HEK293 (cell line): ENCODE data around the gene GUCY1A2.
"Not testable (repeated sequence)": the region's sequence is repeated elsewhere in the genome, so short reads cannot be mapped to it uniquely, and the experiment has no call there.

Experiments
- CTCF ChIA-PET: fragments of 350-600 bp; formaldehyde crosslinking; extraction: SDS; loops from one replicate; lab custom pipeline; 2021; ENCODE audit warnings: antibody characterized with exemption; lab: Yijun Ruan, JAX
- POLR2A ChIA-PET: fragments of 300-600 bp; formaldehyde crosslinking; extraction: SDS; loops from one replicate; lab custom pipeline; 2020; ENCODE audit warnings: antibody characterized with exemption, inconsistent platforms; lab: Yijun Ruan, JAX
- H3K27ac ChIP-seq: fragments of 200-500 bp; sonication (Bioruptor generic); 2 replicates; pipeline ENCODE4 v1.5.1; 2014; ENCODE audit warnings: low read depth, low read length, control low read depth, inconsistent platforms; ENCODE audit errors: extremely low read depth
- H3K36me3 ChIP-seq, 2 experiments: fragments of 200-500 bp in 1 of 2; sonication (Bioruptor generic) in 1 of 2; 1 replicate in 1 of 2; 2 replicates in 1 of 2; pipeline ENCODE4 v1.5.1; 2014 to 2017; ENCODE audit warnings: inconsistent platforms in 2 of 2, low read length in 2 of 2; ENCODE audit not compliant: control insufficient read depth in 2 of 2, insufficient read depth in 1 of 2
- H3K4me1 ChIP-seq: fragments of 200-500 bp; sonication (Bioruptor generic); 2 replicates; pipeline ENCODE4 v1.5.1; 2014; ENCODE audit warnings: mild to moderate bottlenecking, low read length, inconsistent platforms; ENCODE audit not compliant: control insufficient read depth, insufficient read depth
- H3K4me3 ChIP-seq: 2 replicates; pipeline ENCODE4 v1.5.1; 2011; ENCODE audit warnings: low read depth, mild to moderate bottlenecking, control low read depth, low read length, moderate library complexity
- H3K9me3 ChIP-seq: fragments of 200-500 bp; sonication (Bioruptor generic); 2 replicates; pipeline ENCODE4 v1.5.1; 2014; ENCODE audit warnings: low read depth, low read length, inconsistent platforms; ENCODE audit not compliant: control insufficient read depth, insufficient read depth
- BCL11B ChIP-seq: fragments of 450-650 bp; formaldehyde crosslinking; IDR thresholded peaks from 2 replicates; pipeline ENCODE4 v1.5.1; 2016; ENCODE audit warnings: low read depth, missing biosample characterization, missing genetic modification characterization
- FEZF1 ChIP-seq: fragments of 450-650 bp; formaldehyde crosslinking; IDR thresholded peaks from 2 replicates; pipeline ENCODE4 v1.5.1; 2016; ENCODE audit warnings: missing biosample characterization, missing genetic modification characterization
- GLI2 ChIP-seq: fragments of 450-650 bp; formaldehyde crosslinking; IDR thresholded peaks from 2 replicates; pipeline ENCODE4; 2017; ENCODE audit warnings: missing biosample characterization, missing genetic modification characterization, low read depth, borderline replicate concordance
- IKZF3 ChIP-seq: fragments of 450-650 bp; IDR thresholded peaks from 2 replicates; pipeline ENCODE4 v1.5.0; 2018; ENCODE audit warnings: missing biosample characterization, mild to moderate bottlenecking, missing genetic modification characterization, moderate library complexity
- INSM2 ChIP-seq: fragments of 450-650 bp; formaldehyde crosslinking; IDR thresholded peaks from 2 replicates; pipeline ENCODE4 v1.5.1; 2016; ENCODE audit warnings: missing biosample characterization, missing genetic modification characterization
- MYNN ChIP-seq: fragments of 450-650 bp; formaldehyde crosslinking; IDR thresholded peaks from 2 replicates; pipeline ENCODE4 v1.5.1; 2016; ENCODE audit warnings: missing biosample characterization, missing genetic modification characterization, borderline replicate concordance
- SALL2 ChIP-seq: fragments of 450-650 bp; formaldehyde crosslinking; IDR thresholded peaks from 2 replicates; pipeline ENCODE4 v1.5.0; 2017; ENCODE audit warnings: missing biosample characterization, mild to moderate bottlenecking, missing genetic modification characterization, borderline replicate concordance
- ZBTB21 ChIP-seq: fragments of 450-650 bp; formaldehyde crosslinking; IDR thresholded peaks from 2 replicates; pipeline ENCODE4 v1.5.1; 2017; ENCODE audit warnings: missing biosample characterization, missing genetic modification characterization
- ZBTB44 ChIP-seq: fragments of 450-650 bp; IDR thresholded peaks from 2 replicates; pipeline ENCODE4 v1.5.1; 2018; ENCODE audit warnings: missing biosample characterization, mild to moderate bottlenecking, missing genetic modification characterization
- ZNF157 ChIP-seq: fragments of 450-650 bp; formaldehyde crosslinking; IDR thresholded peaks from 2 replicates; pipeline ENCODE4 v1.5.1; 2016; ENCODE audit warnings: missing biosample characterization, missing genetic modification characterization
- ZNF398 ChIP-seq: fragments of 450-650 bp; formaldehyde crosslinking; IDR thresholded peaks from 2 replicates; pipeline ENCODE4 v1.5.1; 2017; ENCODE audit warnings: missing biosample characterization, missing genetic modification characterization
- ZNF404 ChIP-seq: fragments of 450-650 bp; formaldehyde crosslinking; IDR thresholded peaks from 2 replicates; pipeline ENCODE4 v1.5.1; 2017; ENCODE audit warnings: missing biosample characterization, missing genetic modification characterization
- ZNF558 ChIP-seq: fragments of 450-650 bp; formaldehyde crosslinking; IDR thresholded peaks from 2 replicates; pipeline ENCODE4 v1.5.1; 2016; ENCODE audit warnings: missing biosample characterization, missing genetic modification characterization
- ZNF600 ChIP-seq: fragments of 450-650 bp; formaldehyde crosslinking; IDR thresholded peaks from 2 replicates; pipeline ENCODE4 v1.5.1; 2016; ENCODE audit warnings: missing biosample characterization, missing genetic modification characterization
- ZNF785 ChIP-seq: fragments of 450-650 bp; formaldehyde crosslinking; IDR thresholded peaks from 2 replicates; pipeline ENCODE4 v1.5.1; 2016; ENCODE audit warnings: missing biosample characterization, missing genetic modification characterization
- TF ChIP-seq, protein P1 (sequence below): fragments of 450-650 bp; IDR thresholded peaks from 2 replicates; pipeline ENCODE4 v1.5.1; 2018; ENCODE audit warnings: missing biosample characterization, missing genetic modification characterization

GUCY1A2 gene

GRCh38 chr11:106828576-106828975 lies 189.7 kb downstream of the GUCY1A2 start:
- Histone ChIP-seq H3K4me1 (no peaks in the 10 kb centered on the region), H3K4me3 (no peak overlapping the region), H3K27ac (no peak overlapping the region), H3K36me3 (no peaks in the 10 kb centered on the region), H3K9me3 (no peaks in the 10 kb centered on the region)
- ChIA-PET CTCF (no interaction called here), POLR2A (no interaction called here)
- TF ChIP-seq ZNF785 = no peak
- TF ChIP-seq FEZF1 (tag by site-specific recombination) = no peak
- no peak for TF ChIP-seq MYNN (tag by site-specific recombination)
- TF ChIP-seq ZNF558 = no peak

- Histone ChIP-seq H3K27ac (no peak overlapping the region), H3K36me3 (no peaks in the 10 kb centered on the region), H3K4me3 (no peak overlapping the region), H3K9me3 (no peaks in the 10 kb centered on the region), H3K4me1 (no peaks in the 10 kb centered on the region)
- no peak for TF ChIP-seq ZNF600 (tag by site-specific recombination)
- no peak for TF ChIP-seq IKZF3 (tag by site-specific recombination)
- TF ChIP-seq ZBTB21 (tag by site-specific recombination) = no peak
- no peak for TF ChIP-seq GLI2 (tag by site-specific recombination)
- TF ChIP-seq SALL2 (tag by site-specific recombination) = no peak
- TF ChIP-seq, protein P1, sequence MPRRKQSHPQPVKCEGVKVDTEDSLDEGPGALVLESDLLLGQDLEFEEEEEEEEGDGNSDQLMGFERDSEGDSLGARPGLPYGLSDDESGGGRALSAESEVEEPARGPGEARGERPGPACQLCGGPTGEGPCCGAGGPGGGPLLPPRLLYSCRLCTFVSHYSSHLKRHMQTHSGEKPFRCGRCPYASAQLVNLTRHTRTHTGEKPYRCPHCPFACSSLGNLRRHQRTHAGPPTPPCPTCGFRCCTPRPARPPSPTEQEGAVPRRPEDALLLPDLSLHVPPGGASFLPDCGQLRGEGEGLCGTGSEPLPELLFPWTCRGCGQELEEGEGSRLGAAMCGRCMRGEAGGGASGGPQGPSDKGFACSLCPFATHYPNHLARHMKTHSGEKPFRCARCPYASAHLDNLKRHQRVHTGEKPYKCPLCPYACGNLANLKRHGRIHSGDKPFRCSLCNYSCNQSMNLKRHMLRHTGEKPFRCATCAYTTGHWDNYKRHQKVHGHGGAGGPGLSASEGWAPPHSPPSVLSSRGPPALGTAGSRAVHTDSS (tag by site-specific recombination) = no peak
- TF ChIP-seq ZNF398 = no peak
- no peak for TF ChIP-seq ZBTB44 (tag by site-specific recombination)
- no peak for TF ChIP-seq BCL11B (tag by site-specific recombination)
- no peak for TF ChIP-seq ZNF157 (tag by site-specific recombination)
- TF ChIP-seq INSM2 (tag by site-specific recombination) = no peak
- no peak for TF ChIP-seq ZNF404 (tag by site-specific recombination)
- ChIA-PET CTCF (no interaction called here), POLR2A (no interaction called here)
Measured at GRCh38 chr11:106827687-106828086, 190.6 kb downstream of the GUCY1A2 start.

- POLR2A ChIA-PET = not testable (repeated sequence)
Measured at GRCh38 chr11:106826558-106826957, 191.7 kb downstream of the GUCY1A2 start.

More at GRCh38 chr11:106826558-106826957, 191.7 kb downstream of the GUCY1A2 start:
- H3K4me3 ChIP-seq, H3K4me1 ChIP-seq, H3K9me3 ChIP-seq, H3K36me3 ChIP-seq, H3K27ac ChIP-seq, CTCF ChIA-PET: not testable (repeated sequence)
